GM12801 (cell line): ENCODE results near the gene DMBX1.

Source experiments
- CTCF ChIP-seq: IDR thresholded peaks from one replicate; pipeline ENCODE4 v1.5.1; 2011; ENCODE audit warnings: control low read depth; ENCODE audit not compliant: insufficient read length; ENCODE audit errors: extremely low read depth

The DMBX1 gene

GRCh38 chr1:46489638-46490405 lies at the start of gene DMBX1:
TSS of gene DMBX1 (plus strand) at chr1:46489836. CDS start at chr1:46507011, 17,175 bp downstream.
- no peak for TF ChIP-seq CTCF

GRCh38 chr1:46440478-46440877 lies 49.2 kb upstream of the DMBX1 start:
- no peak for TF ChIP-seq CTCF

GRCh38 chr1:46442317-46443161 lies 47.1 kb upstream of the DMBX1 start:
- TF ChIP-seq CTCF: peak; percentile 17

- no peak for TF ChIP-seq CTCF
Measured at GRCh38 chr1:46444466-46444865, 45.2 kb upstream of the DMBX1 start.

- no peak for TF ChIP-seq CTCF
Measured at GRCh38 chr1:46445773-46446256, 43.8 kb upstream of the DMBX1 start.

GRCh38 chr1:46446646-46447498 lies 42.8 kb upstream of the DMBX1 start:
- TF ChIP-seq CTCF: peak; percentile 83
